Colonic mucosa (tissue), 4 donors: ENCODE data around the gene ATP2B3. TPM values are rescaled to one million over a fixed set of nuclear protein-coding genes. Genes with fewer than 3 reads are reported as not detected.

Experiments used
- DNase-seq: peaks from one replicate; pipeline ENCODE4 v3.0.0-alpha.2; 2020
- H3K27ac ChIP-seq: fragments of 200-600 bp; one replicate; pipeline ENCODE4 v1.8.0; 2021
- H3K27me3 ChIP-seq: fragments of 200-600 bp; one replicate; pipeline ENCODE4 v1.8.0; 2021
- H3K36me3 ChIP-seq: fragments of 200-600 bp; one replicate; pipeline ENCODE4 v1.8.0; 2021
- H3K4me1 ChIP-seq: fragments of 200-600 bp; one replicate; pipeline ENCODE4 v1.8.0; 2021; ENCODE audit warnings: mild to moderate bottlenecking
- H3K4me3 ChIP-seq: fragments of 200-600 bp; one replicate; pipeline ENCODE4 v1.8.0; 2021
- H3K9ac ChIP-seq, 2 donors: one replicate each; pipeline ENCODE4 v1.7.0; 2013; ENCODE audit warnings: control low read depth in 2 of 2, low read depth in 2 of 2, low read length in 2 of 2
- H3K9me3 ChIP-seq: fragments of 200-600 bp; one replicate; pipeline ENCODE4 v1.8.0; 2021
- intact Hi-C: fragments of 100-400 bp; cut with DNase I; formaldehyde crosslinking; loops from one replicate; pipeline ENCODE4 v1.14.1; 2022
- total RNA-seq, 2 donors: library from RNA; stranded (reverse); fragmentation: NEBNext Ultra II Directional in 1 of 2; extraction: Animal tissue kit (Norgen Biotek cat#: 25700) in 1 of 2; gene quantifications; one replicate each; pipeline ENCODE4 v1.2.1, GENCODE V29; 2021
- TF ChIP-seq, protein P1 (sequence below): fragments of 200-600 bp; IDR thresholded peaks from one replicate; pipeline ENCODE4 v1.8.0; 2022; ENCODE audit warnings: antibody characterized with exemption, mild to moderate bottlenecking
- donor health status: healthy.
- donor health status: DM: no; HTN: no; CAD: no.
- donor health status: DM: no; HTN: no; CAD: no.

ATP2B3 gene
- total RNA-seq, 2 donors from 2014 or later, result 0.24 TPM; not detected in 1

DNA sequence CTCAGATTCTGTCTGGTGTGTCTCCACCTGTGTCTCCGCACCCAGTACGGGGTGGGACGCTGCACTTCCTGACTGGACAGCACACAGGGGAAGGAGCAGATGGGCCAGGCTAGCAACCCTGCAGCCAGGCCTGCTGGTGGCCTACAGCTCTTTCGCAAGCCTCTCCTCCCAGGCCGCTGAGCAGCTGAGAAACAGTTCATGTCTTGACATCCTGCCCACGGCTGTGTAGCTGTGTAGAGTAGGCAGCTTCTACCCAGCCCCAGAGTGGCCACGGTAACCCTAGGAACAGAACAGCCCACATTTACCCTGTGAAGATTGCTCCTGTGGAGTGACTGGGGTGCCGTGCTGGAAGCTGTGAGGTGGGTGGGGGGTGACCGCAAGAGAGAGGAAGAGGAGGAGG is 42.6 kb downstream of the ATP2B3 start:
- H3K4me3 ChIP-seq, result no peak overlapping the region

DNA sequence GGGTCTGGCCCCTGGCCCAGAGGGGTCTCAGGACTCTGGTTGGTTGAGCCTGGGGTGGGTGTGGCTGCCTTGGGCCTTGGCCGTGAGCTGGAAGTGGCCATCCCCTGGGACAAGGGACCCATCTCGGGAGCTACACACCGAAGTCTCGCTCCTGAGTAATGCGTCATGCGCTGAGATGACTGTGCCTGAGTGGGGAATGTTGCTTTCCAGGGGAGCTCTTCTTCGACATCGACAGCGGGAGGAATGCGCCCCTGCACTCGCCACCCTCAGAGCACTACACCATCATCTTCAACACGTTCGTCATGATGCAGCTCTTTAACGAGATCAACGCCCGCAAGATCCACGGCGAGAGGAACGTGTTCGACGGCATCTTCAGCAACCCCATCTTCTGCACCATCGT is 43.0 kb downstream of the ATP2B3 start:
- H3K27ac ChIP-seq, result no peak overlapping the region
- H3K9ac ChIP-seq, result no peak overlapping the region
- H3K4me3 ChIP-seq, result no peak overlapping the region
- H3K27me3 ChIP-seq, result no peaks in the 10 kb centered on the region
- no peak for DNase-seq
- H3K9me3 ChIP-seq, result no peaks in the 10 kb centered on the region
- no peaks in the 10 kb centered on the region for H3K4me1 ChIP-seq
- TF ChIP-seq, protein P1, sequence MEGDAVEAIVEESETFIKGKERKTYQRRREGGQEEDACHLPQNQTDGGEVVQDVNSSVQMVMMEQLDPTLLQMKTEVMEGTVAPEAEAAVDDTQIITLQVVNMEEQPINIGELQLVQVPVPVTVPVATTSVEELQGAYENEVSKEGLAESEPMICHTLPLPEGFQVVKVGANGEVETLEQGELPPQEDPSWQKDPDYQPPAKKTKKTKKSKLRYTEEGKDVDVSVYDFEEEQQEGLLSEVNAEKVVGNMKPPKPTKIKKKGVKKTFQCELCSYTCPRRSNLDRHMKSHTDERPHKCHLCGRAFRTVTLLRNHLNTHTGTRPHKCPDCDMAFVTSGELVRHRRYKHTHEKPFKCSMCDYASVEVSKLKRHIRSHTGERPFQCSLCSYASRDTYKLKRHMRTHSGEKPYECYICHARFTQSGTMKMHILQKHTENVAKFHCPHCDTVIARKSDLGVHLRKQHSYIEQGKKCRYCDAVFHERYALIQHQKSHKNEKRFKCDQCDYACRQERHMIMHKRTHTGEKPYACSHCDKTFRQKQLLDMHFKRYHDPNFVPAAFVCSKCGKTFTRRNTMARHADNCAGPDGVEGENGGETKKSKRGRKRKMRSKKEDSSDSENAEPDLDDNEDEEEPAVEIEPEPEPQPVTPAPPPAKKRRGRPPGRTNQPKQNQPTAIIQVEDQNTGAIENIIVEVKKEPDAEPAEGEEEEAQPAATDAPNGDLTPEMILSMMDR, result no peak
- no peaks in the 10 kb centered on the region for H3K36me3 ChIP-seq
- intact Hi-C loops, result no loop called here

More for the DNA sequence above, 42.6 kb downstream of the ATP2B3 start:
- intact Hi-C loops, result no loop called here
- Histone ChIP-seq H3K9me3 (no peaks in the 10 kb centered on the region), H3K27ac (no peak overlapping the region), H3K27me3 (no peaks in the 10 kb centered on the region), H3K9ac (no peak overlapping the region), H3K36me3 (no peaks in the 10 kb centered on the region), H3K4me1 (no peaks in the 10 kb centered on the region)
- TF ChIP-seq, protein P1, result no peak
- DNase-seq, result no peak

DNA sequence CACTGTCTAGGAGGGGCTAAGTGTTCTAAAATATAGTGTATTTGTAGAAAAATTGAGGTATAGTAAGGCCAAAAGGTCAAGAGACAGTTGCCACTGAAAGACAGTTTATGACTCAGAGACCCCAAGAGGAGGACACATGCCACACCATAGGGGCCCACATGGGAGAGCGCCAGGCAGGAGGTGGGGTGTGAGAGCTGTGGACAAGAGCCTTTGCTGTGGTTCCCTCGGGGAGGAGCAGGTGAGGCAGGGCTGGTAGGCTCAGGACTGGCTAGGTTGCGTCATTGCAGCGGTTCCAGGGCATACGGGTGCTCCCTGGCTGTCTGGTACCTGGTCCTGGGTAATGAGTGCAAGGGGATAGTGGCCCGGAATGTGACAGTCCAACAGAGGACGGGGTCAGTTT is 43.9 kb downstream of the ATP2B3 start:
- intact Hi-C loops, result no loop called here
- H3K9me3 ChIP-seq, result no peaks in the 10 kb centered on the region

DNA sequence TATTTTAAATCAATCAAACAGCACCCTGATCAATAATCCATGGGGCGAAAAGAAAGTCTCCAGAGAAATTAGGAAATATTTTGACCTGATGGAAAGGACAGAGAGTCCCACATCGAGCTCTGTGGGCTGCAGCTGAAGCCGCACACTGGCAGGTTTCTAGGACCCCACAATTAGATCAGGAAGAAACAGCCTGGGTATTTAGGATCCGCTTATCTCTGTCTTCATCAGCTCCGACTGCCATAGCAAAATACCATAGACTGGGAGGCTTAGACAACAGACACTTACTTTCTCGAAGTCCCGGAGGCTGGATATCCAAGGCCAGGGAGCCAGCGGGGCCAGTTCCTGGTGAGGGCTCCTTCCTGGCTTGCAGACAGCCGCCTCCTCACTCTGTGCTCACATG is 45.1 kb downstream of the ATP2B3 start:
- H3K9me3 ChIP-seq, result no peaks in the 10 kb centered on the region
- DNase-seq, result no peak
- no peaks in the 10 kb centered on the region for H3K27me3 ChIP-seq
- TF ChIP-seq, protein P1, result no peak
- no peaks in the 10 kb centered on the region for H3K4me1 ChIP-seq
- H3K27ac ChIP-seq, result no peak overlapping the region
- no peak overlapping the region for H3K9ac ChIP-seq
- intact Hi-C loops, result no loop called here
- no peaks in the 10 kb centered on the region for H3K36me3 ChIP-seq
- H3K4me3 ChIP-seq, result no peak overlapping the region

More for the DNA sequence above, 43.9 kb downstream of the ATP2B3 start:
- H3K27me3 ChIP-seq, result no peaks in the 10 kb centered on the region
- no peaks in the 10 kb centered on the region for H3K4me1 ChIP-seq
- H3K9ac ChIP-seq, result no peak overlapping the region
- TF ChIP-seq, protein P1, result no peak
- no peaks in the 10 kb centered on the region for H3K36me3 ChIP-seq
- DNase-seq, result no peak
- no peak overlapping the region for H3K4me3 ChIP-seq
- H3K27ac ChIP-seq, result no peak overlapping the region

DNA sequence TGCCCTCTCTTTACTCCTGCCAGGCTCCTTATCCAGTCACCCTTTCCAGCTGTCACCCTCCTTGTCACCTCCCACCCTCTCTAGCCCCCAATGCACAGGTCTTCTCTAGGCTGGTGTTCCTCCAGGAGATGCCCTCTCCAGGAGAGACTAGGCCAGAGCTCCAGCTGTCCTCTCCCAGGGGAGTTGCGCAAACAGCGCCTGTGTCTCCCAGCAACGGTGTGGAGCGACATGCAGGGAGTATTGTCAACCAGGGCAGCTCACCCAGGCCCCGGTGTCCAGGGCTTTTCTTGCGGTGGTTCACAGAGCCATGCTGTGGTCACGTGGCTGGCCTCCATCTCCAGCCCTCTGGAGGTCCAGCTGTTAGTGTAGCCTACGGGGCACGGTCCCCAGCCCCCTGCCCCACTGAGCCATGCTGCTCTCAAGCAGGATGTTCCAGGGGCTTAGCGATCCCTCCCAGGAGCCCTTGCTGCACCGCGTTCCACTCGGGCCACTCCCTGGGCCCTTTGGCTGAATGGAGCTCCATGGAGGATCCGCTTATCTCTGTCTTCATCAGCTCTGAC is 46.7 kb downstream of the ATP2B3 start:
- H3K36me3 ChIP-seq, result no peaks in the 10 kb centered on the region
- intact Hi-C loops, result no loop called here
- no peak overlapping the region for H3K9ac ChIP-seq
- H3K27ac ChIP-seq, result no peak overlapping the region
- H3K4me1 ChIP-seq, result no peaks in the 10 kb centered on the region
- H3K27me3 ChIP-seq, result no peaks in the 10 kb centered on the region
- TF ChIP-seq, protein P1, result no peak
- H3K4me3 ChIP-seq, result no peak overlapping the region
- no peak for DNase-seq
- H3K9me3 ChIP-seq, result no peaks in the 10 kb centered on the region
